H9 (cell line): ENCODE measurements around the gene HIC1. TPM values are rescaled to one million over a fixed set of nuclear protein-coding genes. Genes with fewer than 3 reads are reported as not detected.

Experiments
- DNase-seq: peaks from one replicate; pipeline ENCODE4 v3.0.0-alpha.2; 2017
- H2AFZ ChIP-seq: one replicate; pipeline ENCODE4 v1.6.1; 2013; ENCODE audit warnings: mild to moderate bottlenecking, low read length, control low read depth, moderate library complexity
- H2AK5ac ChIP-seq: 2 replicates; pipeline ENCODE4 v1.6.1; 2013; ENCODE audit warnings: low read length, control low read depth, mixed read lengths; ENCODE audit not compliant: insufficient read length
- H2BK120ac ChIP-seq: one replicate; pipeline ENCODE4 v1.6.1; 2013; ENCODE audit warnings: low read depth, mild to moderate bottlenecking, low read length, control low read depth, inconsistent platforms; ENCODE audit not compliant: poor library complexity, severe bottlenecking
- H2BK12ac ChIP-seq: 2 replicates; pipeline ENCODE4 v1.6.1; 2013; ENCODE audit warnings: low read length, control low read depth, mixed read lengths, low read depth; ENCODE audit not compliant: insufficient read length
- H2BK15ac ChIP-seq: 2 replicates; pipeline ENCODE4 v1.6.1; 2013; ENCODE audit warnings: low read depth, low read length, control low read depth
- H2BK20ac ChIP-seq: one replicate; pipeline ENCODE4 v1.6.1; 2013; ENCODE audit warnings: low read depth, mild to moderate bottlenecking, low read length, control low read depth, inconsistent platforms; ENCODE audit not compliant: poor library complexity, severe bottlenecking
- H2BK5ac ChIP-seq: 2 replicates; pipeline ENCODE4 v1.6.1; 2013; ENCODE audit warnings: low read length, control low read depth, mixed read lengths; ENCODE audit not compliant: insufficient read length
- H3K14ac ChIP-seq: 2 replicates; pipeline ENCODE4 v1.6.1; 2013; ENCODE audit warnings: low read length, control low read depth; ENCODE audit not compliant: insufficient read depth
- H3K18ac ChIP-seq: 2 replicates; pipeline ENCODE4 v1.6.1; 2013; ENCODE audit warnings: low read depth, mild to moderate bottlenecking, mixed read lengths, low read length, control low read depth; ENCODE audit not compliant: insufficient read length
- H3K23ac ChIP-seq: 2 replicates; pipeline ENCODE4 v1.6.1; 2013; ENCODE audit warnings: low read length, control low read depth, mixed read lengths, low read depth; ENCODE audit not compliant: insufficient read length
- H3K23me2 ChIP-seq: 2 replicates; pipeline ENCODE4 v1.6.1; 2013; ENCODE audit warnings: low read depth, mild to moderate bottlenecking, mixed read lengths, low read length, control low read depth; ENCODE audit not compliant: insufficient read length, poor library complexity, severe bottlenecking
- H3K27ac ChIP-seq: 2 replicates; pipeline ENCODE4 v1.5.1; 2013; ENCODE audit warnings: low read length, control low read depth, mixed read lengths, low read depth; ENCODE audit not compliant: insufficient read length
- H3K27me3 ChIP-seq: 2 replicates; pipeline ENCODE4 v1.6.1; 2013; ENCODE audit warnings: low read length, control low read depth, inconsistent platforms; ENCODE audit not compliant: insufficient read depth
- H3K4ac ChIP-seq: 2 replicates; pipeline ENCODE4 v1.6.1; 2013; ENCODE audit warnings: low read depth, mild to moderate bottlenecking, control low read depth, inconsistent platforms, low read length, moderate library complexity
- H3K4me1 ChIP-seq: 2 replicates; pipeline ENCODE4 v1.6.1; 2013; ENCODE audit warnings: low read length, control low read depth, inconsistent platforms; ENCODE audit not compliant: insufficient read depth
- H3K4me2 ChIP-seq: 2 replicates; pipeline ENCODE4 v1.6.1; 2013; ENCODE audit warnings: low read length, control low read depth, mixed read lengths; ENCODE audit not compliant: insufficient read length, insufficient read depth
- H3K56ac ChIP-seq: 2 replicates; pipeline ENCODE4 v1.6.1; 2013; ENCODE audit warnings: low read depth, mild to moderate bottlenecking, mixed read lengths, low read length, control low read depth; ENCODE audit not compliant: insufficient read length
- H3K79me1 ChIP-seq: 2 replicates; pipeline ENCODE4 v1.6.1; 2013; ENCODE audit warnings: low read depth, mild to moderate bottlenecking, moderate library complexity, low read length, control low read depth, inconsistent platforms; ENCODE audit not compliant: insufficient read depth, poor library complexity, severe bottlenecking
- H3K79me2 ChIP-seq: 2 replicates; pipeline ENCODE4 v1.6.1; 2013; ENCODE audit warnings: low read length, control low read depth, inconsistent platforms; ENCODE audit not compliant: insufficient read depth
- H3K9ac ChIP-seq: 2 replicates; pipeline ENCODE4 v1.6.1; 2013; ENCODE audit warnings: low read length, control low read depth, mixed read lengths; ENCODE audit not compliant: insufficient read length; ENCODE audit errors: extremely low read depth
- H3K9me3 ChIP-seq: one replicate; pipeline ENCODE4 v1.6.1; 2013; ENCODE audit warnings: low read depth, low read length, inconsistent platforms; ENCODE audit not compliant: control insufficient read depth
- H3T11ph ChIP-seq: one replicate; pipeline ENCODE4 v1.6.1; 2013; ENCODE audit warnings: mild to moderate bottlenecking, low read length, control low read depth, inconsistent platforms
- H4K20me1 ChIP-seq: one replicate; pipeline ENCODE4 v1.6.1; 2013; ENCODE audit not compliant: control insufficient read depth, insufficient read length, insufficient read depth
- H4K5ac ChIP-seq: 2 replicates; pipeline ENCODE4 v1.6.1; 2013; ENCODE audit warnings: low read depth, mild to moderate bottlenecking, mixed read lengths, low read length, control low read depth; ENCODE audit not compliant: insufficient read length
- H4K8ac ChIP-seq: replicated peaks from 2 replicates; pipeline ENCODE4 v1.6.1; 2013; ENCODE audit warnings: low read length, control low read depth, mixed read lengths, low read depth; ENCODE audit not compliant: insufficient read length
- H4K91ac ChIP-seq: 2 replicates; pipeline ENCODE4 v1.6.1; 2013; ENCODE audit warnings: low read depth, mild to moderate bottlenecking, moderate library complexity, mixed read lengths, low read length, control low read depth; ENCODE audit not compliant: insufficient read length
- H3K27ac Mint-ChIP-seq, 3 experiments: 2 replicates in 2 of 3; 3 replicates in 1 of 3; pipeline ENCODE4 v1.8.0; 2020 to 2021; ENCODE audit warnings: mixed read lengths in 3 of 3, mild to moderate bottlenecking in 1 of 3, moderate library complexity in 1 of 3
- H3K27me3 Mint-ChIP-seq: 2 replicates; pipeline ENCODE4 v1.8.0; 2021; ENCODE audit warnings: low read depth, mild to moderate bottlenecking, moderate library complexity, mixed read lengths
- H3K36me3 Mint-ChIP-seq, 3 experiments: 2 replicates in 2 of 3; 3 replicates in 1 of 3; pipeline ENCODE4 v1.8.0; 2020 to 2021; ENCODE audit warnings: low read depth in 3 of 3, mixed read lengths in 3 of 3; ENCODE audit not compliant: insufficient read depth in 1 of 3
- H3K4me1 Mint-ChIP-seq, 2 experiments: 2 replicates each; pipeline ENCODE4 v1.8.0; 2020; ENCODE audit warnings: mixed read lengths in 2 of 2
- H3K4me3 Mint-ChIP-seq, 2 experiments: 2 replicates in 1 of 2; 3 replicates in 1 of 2; pipeline ENCODE4 v1.8.0; 2020 to 2021; ENCODE audit warnings: mild to moderate bottlenecking in 2 of 2, mixed read lengths in 2 of 2, moderate library complexity in 1 of 2
- H3K9me3 Mint-ChIP-seq, 2 experiments: 2 replicates in 1 of 2; 3 replicates in 1 of 2; pipeline ENCODE4 v1.8.0; 2020; ENCODE audit warnings: mild to moderate bottlenecking in 2 of 2, mixed read lengths in 2 of 2, moderate library complexity in 1 of 2
- WGBS: extraction: QIAGEN DNeasy Blood & Tissue Kit; methylation state at CpG from one replicate; pipeline ENCODE4 v1.1.7; 2013; ENCODE audit warnings: missing lambda C conversion rate, low lambda C conversion rate, mixed read lengths; ENCODE audit not compliant: insufficient read length; ENCODE audit errors: extremely low coverage; 5-methylcytosine and 5-hydroxymethylcytosine counted together
- total RNA-seq: library from RNA; stranded (reverse); gene quantifications from 2 replicates; pipeline ENCODE4 v1.2.1, GENCODE V29; 2021
- TF ChIP-seq, protein P1 (sequence below): fragments of 200-600 bp; sonication (generic); conservative IDR thresholded peaks from 3 replicates; pipeline ENCODE4 v1.8.0; 2021; ENCODE audit warnings: antibody characterized with exemption, mild to moderate bottlenecking

HIC1 gene
- total RNA-seq, 1 experiment from 2014 or later: 1.8 TPM

DNA sequence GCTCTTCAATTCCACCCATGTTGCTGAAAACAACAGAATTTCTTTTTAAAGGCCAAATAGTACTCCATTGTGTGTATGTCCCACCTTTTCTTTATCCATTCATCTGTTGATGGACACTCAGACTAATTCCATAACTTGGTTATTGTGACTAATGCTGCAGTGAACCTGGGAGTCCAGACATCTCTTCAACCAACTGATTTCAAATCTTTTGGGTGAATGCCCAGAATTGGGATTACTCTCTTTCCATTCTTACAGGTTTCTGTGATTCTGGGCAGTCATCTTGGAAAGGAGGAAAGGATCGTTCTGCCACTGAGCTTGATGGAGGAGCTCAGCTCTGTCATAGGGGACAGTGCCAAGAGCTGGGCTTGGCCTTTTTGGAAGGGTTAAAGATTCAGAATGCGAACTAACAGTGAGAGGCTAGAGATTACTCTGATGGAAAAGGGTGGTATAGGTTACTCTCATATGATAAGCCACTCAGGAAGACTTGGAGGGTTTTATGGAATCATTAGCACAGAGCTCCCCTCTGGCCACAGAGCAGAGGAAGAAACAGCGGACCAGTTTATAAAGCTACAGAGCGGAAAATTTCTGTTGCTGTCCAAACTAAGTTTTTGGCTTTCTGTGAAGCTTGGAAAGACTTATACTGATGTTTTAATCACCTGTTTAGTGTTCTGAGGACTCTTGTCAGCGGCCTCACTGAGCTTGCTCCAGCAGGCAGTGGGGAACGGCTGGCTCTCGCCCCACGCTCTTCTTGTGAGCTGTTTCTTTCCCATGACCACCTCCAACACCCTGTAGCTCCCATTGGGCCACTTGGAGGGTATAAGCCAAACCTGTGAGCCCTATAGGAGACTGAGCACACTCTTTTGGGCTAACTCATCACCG lies 48.3 kb downstream of the HIC1 start:
- Histone ChIP-seq H3K18ac (no peak overlapping the region), H3K56ac (no peak overlapping the region)

More for the DNA sequence above, 48.3 kb downstream of the HIC1 start:
- H2BK15ac ChIP-seq: no peak overlapping the region
- no peaks in the 10 kb centered on the region for H3K9me3 Mint-ChIP-seq
- peak overlapping the region; percentile 2 to 44 (median 16); a peak in 3 of 7 replicates for H3K27ac Mint-ChIP-seq
- no CpG with 5 or more reads among the region's 9 CpGs for WGBS
- TF ChIP-seq, protein P1, sequence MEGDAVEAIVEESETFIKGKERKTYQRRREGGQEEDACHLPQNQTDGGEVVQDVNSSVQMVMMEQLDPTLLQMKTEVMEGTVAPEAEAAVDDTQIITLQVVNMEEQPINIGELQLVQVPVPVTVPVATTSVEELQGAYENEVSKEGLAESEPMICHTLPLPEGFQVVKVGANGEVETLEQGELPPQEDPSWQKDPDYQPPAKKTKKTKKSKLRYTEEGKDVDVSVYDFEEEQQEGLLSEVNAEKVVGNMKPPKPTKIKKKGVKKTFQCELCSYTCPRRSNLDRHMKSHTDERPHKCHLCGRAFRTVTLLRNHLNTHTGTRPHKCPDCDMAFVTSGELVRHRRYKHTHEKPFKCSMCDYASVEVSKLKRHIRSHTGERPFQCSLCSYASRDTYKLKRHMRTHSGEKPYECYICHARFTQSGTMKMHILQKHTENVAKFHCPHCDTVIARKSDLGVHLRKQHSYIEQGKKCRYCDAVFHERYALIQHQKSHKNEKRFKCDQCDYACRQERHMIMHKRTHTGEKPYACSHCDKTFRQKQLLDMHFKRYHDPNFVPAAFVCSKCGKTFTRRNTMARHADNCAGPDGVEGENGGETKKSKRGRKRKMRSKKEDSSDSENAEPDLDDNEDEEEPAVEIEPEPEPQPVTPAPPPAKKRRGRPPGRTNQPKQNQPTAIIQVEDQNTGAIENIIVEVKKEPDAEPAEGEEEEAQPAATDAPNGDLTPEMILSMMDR: no peak
- H2BK5ac ChIP-seq: no peak overlapping the region
- no peak overlapping the region for H2AFZ ChIP-seq
- no peaks in the 10 kb centered on the region for H3K79me2 ChIP-seq
- H3K14ac ChIP-seq: no peak overlapping the region
- no peak overlapping the region for H4K8ac ChIP-seq
- no peak for DNase-seq
- H3K27me3 ChIP-seq: no peaks in the 10 kb centered on the region
- no peaks in the 10 kb centered on the region for H3K4me1 ChIP-seq
- H3K23ac ChIP-seq: no peak overlapping the region
- no peak overlapping the region for H2BK20ac ChIP-seq
- H3K4ac ChIP-seq: no peak overlapping the region
- H3T11ph ChIP-seq: no peak overlapping the region
- H3K4me2 ChIP-seq: no peak overlapping the region
- H3K36me3 Mint-ChIP-seq: no peaks in the 10 kb centered on the region
- H3K4me1 Mint-ChIP-seq: no peaks in the 10 kb centered on the region; a peak in 1 of 4 replicates
- H3K79me1 ChIP-seq: no peaks in the 10 kb centered on the region
- H2BK120ac ChIP-seq: no peak overlapping the region
- no peak overlapping the region for H3K27ac ChIP-seq
- H3K9ac ChIP-seq: no peak overlapping the region
- H3K4me3 Mint-ChIP-seq: no peak overlapping the region
- H4K91ac ChIP-seq: no peak overlapping the region
- no peaks in the 10 kb centered on the region for H3K27me3 Mint-ChIP-seq
- no peaks in the 10 kb centered on the region for H3K23me2 ChIP-seq
- H2BK12ac ChIP-seq: no peak overlapping the region
- no peaks in the 10 kb centered on the region for H3K9me3 ChIP-seq
- no peak overlapping the region for H2AK5ac ChIP-seq
- H4K5ac ChIP-seq: no peak overlapping the region
- H4K20me1 ChIP-seq: no peaks in the 10 kb centered on the region
